Erythroblast (primary cell): Measurements from ENCODE around the gene MUC2.

Experiments used
- GATA1 ChIP-seq: IDR thresholded peaks from 2 replicates; pipeline ENCODE4 v1.6.1; 2011; ENCODE audit warnings: low read depth, mild to moderate bottlenecking, control low read depth, low read length, moderate library complexity
- POLR2A ChIP-seq: IDR thresholded peaks from 2 replicates; pipeline ENCODE4 v1.6.1; 2011; ENCODE audit warnings: mild to moderate bottlenecking, low read length

DNA sequence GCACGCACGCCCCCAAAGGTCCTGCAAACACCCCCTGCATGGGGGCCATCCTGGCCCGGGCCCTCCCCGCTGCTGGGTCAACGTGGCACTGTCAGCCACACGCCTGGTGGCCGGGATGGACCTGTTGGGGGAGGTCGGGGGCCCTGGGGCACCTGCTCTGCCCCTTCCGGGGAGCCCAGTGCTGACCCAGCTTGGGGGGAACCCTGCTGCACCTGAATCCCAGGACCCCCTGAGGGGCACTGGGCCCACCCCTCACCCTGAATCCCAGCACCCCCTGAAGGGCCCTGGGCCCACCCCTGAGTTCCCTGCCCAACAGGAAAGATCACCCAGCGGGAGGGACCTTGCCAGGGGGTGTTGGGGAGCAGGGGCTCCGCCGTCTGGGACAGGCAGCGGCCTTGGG is 37.7 kb upstream of the MUC2 start:
- TF ChIP-seq POLR2A (no peak), GATA1 (no peak)
